Inflammatory macrophage (primary cell): Measurements from ENCODE around the gene EEF2.
"Not testable (repeated sequence)": the region's sequence is repeated elsewhere in the genome, so short reads cannot be mapped to it uniquely, and the experiment has no call there.

Experiments used
- DNase-seq, 2 donors: peaks; one replicate each; pipeline ENCODE4 v3.0.0-alpha.2; 2020 to 2022

Gene EEF2

DNA sequence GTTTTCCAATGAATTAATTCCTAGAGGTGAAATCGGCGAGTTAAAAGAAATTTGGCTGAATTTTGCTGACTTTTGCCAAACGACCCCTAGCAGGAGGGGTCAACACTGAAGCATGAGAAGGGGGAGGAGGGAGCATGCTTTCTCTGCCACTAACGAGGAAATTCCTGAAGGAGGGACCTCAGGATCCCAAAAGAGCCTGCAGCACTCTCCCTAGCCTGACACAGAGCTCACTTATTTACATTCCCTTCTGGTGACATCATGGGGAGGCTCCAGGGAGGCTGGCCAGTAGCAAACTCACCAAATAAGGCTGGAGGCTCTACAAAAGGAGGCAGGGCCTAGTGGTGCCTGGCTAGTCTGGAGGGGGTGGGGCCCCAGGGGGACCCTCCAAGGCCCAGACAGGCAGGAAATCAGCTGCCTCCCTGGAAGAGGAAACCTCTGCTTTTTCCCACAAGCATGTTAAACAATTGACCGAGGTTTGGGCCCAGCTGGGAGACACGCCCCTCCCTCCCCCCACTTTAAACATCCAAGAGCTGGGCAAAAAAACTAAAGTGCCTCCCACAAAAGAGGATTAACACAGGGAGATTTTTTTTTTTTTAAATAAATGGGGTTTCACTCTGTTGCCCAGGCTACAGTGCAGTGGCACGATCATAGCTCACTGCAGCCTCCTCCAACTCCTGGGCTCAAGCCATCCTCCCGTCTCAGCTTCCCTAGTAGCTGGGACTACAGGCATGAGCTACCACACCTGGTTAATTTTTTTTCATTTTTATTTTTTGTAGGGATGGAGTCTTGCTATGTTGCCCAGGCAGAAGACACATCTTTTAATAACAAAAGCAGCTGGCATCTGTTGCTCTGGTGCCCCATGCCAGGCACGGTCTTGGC, 16.5 kb downstream of the EEF2 start:
- DNase-seq = no peak

DNA sequence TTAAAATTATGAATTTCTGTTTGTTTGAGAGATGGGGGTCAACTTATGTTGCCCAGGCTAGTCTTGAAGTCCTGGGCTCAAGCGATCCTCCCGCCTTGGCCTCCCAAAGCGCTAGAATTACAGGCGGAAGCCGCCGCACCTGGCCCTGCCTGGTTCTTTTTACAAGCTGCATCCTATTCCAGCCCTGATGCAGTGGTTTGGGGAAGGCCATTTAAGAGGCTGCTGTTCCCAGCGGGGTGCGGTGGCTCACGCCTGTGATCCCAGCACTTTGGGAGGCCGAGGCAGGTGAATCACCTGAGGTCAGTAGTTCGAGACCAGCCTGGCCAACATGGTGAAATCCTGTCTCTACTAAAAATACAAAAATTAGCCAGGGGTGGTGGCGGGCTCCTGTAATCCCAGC, 17.3 kb downstream of the EEF2 start:
- DNase-seq = not testable (repeated sequence)

DNA sequence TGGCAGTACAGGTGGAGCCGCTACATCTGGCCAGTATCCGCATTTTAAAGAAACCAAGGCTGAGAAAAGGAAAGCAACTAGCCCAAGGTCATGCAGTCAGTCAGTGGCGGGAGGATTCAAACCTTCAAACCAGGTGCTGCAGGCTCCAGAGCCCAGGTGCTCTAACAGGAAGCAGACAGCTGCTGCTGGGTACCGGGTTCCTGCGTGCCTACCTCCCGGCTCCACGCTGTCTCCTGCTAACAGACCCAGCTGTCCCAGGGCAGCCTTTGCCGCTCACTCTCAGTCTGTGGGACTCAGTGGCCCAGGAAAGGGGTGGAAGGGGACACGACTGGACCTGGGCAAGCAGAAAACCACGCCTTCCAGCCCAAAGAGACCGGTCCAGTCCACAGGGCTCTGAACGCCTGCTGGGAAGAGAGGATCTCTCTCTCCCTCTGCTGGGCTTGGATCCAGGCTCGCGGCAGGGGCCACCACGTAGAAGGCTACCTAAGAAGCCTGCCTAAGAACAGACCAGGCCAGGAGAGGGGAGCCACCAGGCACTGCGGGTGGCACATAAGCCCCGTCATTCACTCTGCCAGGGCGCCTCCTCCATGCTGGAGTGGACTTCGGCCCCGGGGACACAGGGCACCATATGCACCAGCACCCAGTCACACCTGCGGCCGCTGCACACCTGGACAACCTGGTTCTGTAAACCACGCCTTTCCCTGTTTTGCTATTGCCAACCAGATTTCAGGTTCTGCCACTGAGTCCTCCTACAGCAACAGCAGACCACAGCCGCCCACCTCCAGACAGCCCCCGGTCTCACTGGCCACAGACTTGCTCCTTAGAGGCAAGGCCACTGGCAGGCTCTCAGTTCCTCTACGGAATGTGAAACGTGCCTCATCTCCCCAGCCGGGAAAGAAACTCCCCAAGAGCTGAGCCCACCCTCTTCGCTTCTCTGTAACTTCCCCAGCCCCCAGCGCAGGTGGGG, 18.9 kb downstream of the EEF2 start:
- DNase-seq = no peak

- DNase-seq = no peak
Measured at GRCh38 chr19:3964256-3965194, 20.7 kb downstream of the EEF2 start.

- no peak for DNase-seq
Measured at GRCh38 chr19:3963458-3964255, 21.6 kb downstream of the EEF2 start.

GRCh38 chr19:3961007-3961406, 24.3 kb downstream of the EEF2 start:
- no peak for DNase-seq

- no peak for DNase-seq
Measured at GRCh38 chr19:3959766-3960131, 25.5 kb downstream of the EEF2 start.

DNA sequence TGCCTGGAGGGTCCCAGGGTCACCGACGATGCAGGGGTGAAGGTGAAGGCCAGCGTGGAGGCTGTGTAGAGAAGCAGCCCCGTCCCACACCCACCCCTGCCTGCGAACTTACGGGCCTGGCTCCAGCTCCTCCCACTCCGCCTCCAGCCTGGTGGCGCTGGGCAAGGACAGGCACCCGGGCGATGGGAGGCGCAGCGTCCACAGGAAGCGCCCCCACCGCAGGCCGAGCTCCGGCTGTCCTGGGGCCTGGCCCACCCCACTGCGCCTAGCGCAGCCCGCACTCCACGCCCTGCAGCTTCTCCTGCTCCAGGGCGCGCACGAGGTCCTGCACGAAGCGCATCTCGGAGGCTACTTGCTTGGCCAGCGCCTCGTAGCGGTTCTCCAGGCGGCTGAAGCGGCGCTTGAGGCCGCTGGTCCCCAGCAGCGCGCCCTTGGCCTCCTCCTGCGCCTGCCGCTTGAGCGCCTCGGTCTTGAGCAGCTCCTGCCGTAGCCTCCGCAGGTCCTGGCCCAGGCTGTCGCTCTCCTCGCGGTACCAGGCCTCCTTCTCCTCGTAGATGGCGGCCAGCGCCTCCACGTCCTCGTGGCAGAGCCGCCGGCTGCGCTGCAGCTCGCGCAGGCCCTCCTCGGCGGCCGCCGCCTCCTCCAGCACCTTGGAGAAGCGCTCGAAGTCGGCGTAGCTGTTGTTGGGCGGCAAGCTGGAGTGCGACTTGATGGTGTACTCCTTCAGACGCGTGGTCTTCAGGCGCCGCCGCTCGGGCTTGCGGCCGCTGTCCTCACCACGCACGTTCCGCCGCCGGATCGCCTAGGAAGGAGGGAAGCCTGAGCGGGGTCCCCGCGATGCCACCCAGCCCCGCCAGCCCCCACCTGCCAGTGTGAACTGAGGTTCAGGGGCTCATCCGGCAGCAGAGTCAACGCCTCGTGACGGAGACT, 26.2 kb downstream of the EEF2 start:
- no peak for DNase-seq

GRCh38 chr19:3955688-3956087, 29.6 kb downstream of the EEF2 start:
- DNase-seq = no peak

GRCh38 chr19:3955276-3955675, 30.0 kb downstream of the EEF2 start:
- DNase-seq = not testable (repeated sequence)

DNA sequence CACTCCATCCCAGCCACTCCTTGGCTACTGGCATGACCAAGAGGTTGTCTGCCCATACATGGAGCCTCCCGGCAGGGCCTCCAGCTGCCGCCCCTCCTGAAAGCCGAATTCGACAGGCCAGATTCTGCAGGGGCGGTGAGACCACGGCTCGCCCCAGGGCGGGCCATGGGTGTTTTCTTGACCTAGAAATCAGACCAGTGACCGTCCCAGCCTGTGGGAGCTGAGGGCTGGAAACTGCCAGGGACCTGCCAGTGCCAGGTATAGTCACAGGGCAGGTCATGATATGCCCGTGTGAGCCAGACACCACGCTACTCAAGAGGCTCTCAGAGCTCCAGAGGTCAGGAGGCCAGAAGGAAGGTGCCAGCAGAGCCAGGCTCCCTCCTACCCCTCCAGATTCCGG, 31.2 kb downstream of the EEF2 start:
- no peak for DNase-seq

- not testable (repeated sequence) for DNase-seq
Measured at GRCh38 chr19:3952755-3953276, 32.4 kb downstream of the EEF2 start.

DNA sequence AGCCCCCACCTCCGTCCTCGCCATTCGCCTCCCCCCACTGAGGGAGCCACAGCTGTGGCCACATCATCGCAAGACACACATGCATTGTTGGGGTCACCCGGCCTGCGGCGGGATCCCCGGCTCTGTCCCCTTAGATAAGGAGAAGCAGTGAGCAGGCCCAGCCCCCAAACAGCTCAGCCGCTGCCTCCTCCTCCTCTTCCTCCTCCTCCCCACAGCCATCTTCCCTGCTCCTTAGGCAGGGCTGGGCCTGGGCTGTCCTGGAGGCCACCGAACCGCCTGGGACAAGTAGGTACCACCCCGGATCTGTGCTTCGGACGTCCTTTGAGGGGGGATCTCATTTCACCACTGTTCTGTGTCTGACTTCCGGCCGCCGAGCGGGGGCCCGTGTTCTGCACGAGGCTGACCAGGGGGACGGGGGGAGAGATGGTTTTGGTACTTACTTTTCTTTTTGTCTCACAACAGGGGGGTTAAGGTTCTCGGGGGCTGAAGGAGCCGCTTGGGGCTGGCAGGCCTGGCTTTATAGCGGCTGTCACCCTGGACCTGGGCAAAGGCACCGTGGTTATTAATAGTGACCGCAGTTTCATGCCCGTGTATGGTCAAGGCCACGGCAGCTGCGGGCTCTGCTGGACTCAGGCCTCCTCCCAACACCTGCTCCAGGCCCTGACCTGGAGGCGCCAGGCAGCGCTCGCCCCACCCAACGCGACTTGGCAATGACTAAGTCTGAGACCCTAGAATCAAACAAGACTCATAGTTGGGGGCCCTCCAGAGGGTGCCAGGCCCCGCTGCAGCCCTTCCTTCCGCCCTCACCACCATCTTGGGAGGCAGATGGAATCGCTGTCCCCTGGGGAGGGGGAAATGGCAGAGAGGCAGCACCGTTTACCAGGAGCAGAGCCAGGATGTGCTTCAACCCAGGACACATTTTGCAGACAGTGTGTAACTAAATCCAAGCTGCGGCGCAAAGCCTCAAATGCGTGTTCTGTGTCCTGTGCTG, 34.1 kb downstream of the EEF2 start:
- peak in 1 of 2 donors; percentile 12 for DNase-seq

GRCh38 chr19:3949997-3950859, 35.0 kb downstream of the EEF2 start:
- no peak for DNase-seq

GRCh38 chr19:3949294-3949693, 36.0 kb downstream of the EEF2 start:
- no peak for DNase-seq

DNA sequence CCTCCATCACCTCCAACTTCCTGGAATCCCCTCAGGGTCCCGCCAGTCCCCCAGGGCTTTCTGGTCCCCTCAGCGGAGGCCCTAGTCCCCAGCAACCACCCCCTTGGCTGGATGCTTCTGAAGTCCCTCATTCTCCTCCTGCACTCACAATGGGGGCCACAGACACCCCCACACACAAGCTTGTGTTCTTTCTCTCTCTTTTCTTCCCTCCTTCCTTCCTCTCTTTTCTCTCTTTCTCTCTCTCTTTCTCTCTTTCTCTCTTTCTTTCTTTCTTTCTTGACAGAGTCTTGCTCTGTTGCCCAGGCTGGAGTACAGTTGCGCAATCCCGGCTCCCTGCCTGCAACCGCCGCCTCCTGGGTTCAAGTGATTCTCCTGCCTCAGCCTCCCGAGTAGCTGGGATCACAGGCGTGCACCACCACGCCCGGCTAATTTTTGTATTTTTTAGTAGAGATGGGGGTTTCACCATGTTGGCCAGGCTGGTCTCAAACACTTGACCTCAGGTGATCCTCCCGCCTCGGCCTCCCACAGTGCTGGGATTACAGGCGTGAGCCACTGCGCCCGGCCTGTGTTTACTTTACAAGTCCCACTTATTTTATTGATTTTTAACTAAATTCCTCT, 37.8 kb downstream of the EEF2 start:
- not testable (repeated sequence) for DNase-seq

GRCh38 chr19:3945838-3946237, 39.4 kb downstream of the EEF2 start:
- DNase-seq = no peak
